Measurements from ENCODE around the gene OTUD6A.

The OTUD6A gene, protein sequence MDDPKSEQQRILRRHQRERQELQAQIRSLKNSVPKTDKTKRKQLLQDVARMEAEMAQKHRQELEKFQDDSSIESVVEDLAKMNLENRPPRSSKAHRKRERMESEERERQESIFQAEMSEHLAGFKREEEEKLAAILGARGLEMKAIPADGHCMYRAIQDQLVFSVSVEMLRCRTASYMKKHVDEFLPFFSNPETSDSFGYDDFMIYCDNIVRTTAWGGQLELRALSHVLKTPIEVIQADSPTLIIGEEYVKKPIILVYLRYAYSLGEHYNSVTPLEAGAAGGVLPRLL

GRCh38 chrX:70062076-70062475, at the start of gene OTUD6A:
OTUD6A (plus strand) TSS chrX:70062457; CDS start chrX:70062525, 68 bp downstream.
- DNase-seq, result no peak

- no peak for DNase-seq
Measured at GRCh38 chrX:70012756-70013155, 49.5 kb upstream of the OTUD6A start.

GRCh38 chrX:70013466-70014381, 48.5 kb upstream of the OTUD6A start:
- DNase-seq, result no peak

DNA sequence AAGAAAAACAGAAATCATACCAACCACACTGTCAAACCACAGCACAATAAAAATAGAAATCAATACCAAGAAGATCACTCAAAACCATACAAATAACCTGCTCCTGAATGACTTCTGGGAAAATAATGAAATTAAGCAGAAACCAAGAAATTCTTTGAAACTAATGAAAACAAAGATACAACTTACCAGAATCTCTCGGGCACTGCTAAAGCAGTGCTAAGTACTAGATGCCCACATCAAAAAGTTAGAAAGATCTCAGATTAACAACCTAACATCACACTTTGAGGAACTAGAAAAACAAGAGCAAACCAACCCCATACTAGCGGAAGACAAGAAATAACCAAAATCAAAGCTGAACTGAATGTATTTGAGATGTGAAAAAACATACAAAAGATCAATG, 45.7 kb upstream of the OTUD6A start:
- DNase-seq, result no peak

GRCh38 chrX:70022616-70023015, 39.6 kb upstream of the OTUD6A start:
- no peak for DNase-seq

DNA sequence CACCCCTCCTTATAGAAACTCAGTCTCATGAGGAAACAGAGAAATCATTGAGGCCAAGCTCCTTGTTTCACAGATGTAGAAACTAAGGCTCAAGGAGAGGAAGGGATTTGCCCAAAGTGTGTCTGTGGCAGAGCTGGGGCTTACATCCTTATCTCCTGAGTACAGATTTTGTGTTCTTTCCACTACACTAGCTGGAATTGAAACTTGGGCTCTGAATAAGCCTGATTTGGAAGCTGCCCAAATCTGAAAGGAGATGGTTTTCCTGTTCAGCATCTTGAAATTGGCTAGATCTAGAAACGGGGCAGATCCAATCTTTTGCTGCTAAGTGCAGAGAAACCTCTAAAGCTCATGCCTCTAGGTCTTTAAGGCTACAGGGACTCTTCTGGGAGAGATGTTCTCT, 36.8 kb upstream of the OTUD6A start:
- DNase-seq, result no peak

DNA sequence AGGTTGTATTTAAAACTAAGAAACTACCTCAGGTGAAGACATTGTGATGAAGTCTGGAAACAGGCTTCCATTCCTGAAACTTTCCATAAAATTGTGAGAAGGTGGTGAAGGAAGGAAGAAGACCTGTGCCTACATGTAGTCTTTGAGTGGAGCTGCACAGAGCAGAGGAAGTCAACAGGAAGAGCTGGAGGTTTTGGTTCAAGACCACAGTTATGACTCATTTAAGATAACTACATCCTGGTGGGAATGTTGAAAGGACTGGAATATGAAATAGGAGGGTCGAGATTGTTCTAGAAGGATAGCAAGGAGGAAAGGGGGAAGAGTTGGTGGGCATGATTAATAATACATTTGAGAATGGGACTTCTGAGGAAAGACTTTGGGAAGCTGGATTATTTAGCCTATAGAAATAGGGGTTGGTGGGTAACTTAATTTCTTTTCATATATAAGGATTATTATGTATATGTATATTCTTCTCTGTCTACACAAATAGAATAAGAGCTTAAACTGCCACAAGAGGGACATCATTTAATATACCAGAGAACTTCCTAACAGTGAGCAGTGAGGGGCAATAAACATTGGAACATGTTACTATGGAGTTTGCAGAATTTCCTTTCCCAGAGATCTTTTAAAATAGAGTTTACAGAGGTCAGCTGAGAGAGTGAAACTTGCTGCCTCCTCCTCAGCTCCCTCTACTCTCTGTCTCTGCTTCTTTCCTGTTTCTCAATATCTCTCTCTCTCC, 36.0 kb upstream of the OTUD6A start:
- no peak for DNase-seq

- no peak for DNase-seq
Measured at GRCh38 chrX:70026851-70027200, 35.4 kb upstream of the OTUD6A start.

DNA sequence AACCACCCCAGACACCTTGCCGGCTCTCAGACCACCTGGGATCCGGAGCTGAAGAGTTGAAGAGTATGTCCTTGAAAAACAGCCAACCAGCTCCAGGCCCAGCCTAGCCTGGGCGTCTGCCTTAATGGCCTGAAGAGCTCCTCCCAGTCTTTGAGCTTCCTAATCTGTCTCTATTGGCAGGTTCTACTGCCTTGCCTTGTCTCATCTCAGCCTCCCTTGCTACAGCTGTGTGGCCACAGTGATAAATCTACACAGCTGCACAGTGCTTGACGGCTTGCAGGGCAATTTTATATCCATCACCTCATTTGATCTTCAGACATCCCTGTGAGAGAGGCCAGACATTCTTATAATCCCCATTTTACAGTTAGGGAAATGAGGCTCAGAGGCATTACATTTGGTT, 32.4 kb upstream of the OTUD6A start:
- DNase-seq, result no peak

DNA sequence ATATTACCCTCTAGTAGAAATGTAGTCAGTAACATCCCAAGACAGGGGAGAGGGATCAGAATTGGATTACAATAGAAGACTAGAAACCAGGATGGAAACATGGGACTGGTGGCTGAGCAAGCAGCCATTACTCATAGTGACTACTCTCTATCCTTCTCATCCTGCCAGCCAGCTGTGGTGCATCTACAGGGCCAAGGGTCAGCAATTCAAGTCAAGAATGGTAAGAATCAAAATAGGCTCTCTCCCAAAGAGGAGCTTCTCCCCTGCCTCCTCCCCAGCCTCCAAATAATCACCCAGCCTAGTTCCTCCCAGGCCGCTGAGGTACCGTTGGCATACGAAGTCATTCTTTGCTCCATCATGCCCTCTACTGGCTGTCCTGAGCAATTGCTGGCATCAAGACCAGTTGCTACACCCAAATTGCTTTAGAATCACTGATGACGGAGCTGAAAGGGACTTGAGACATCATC, 31.9 kb upstream of the OTUD6A start:
- DNase-seq, result peak; percentile 34

- no peak for DNase-seq
Measured at GRCh38 chrX:70032792-70033191, 29.5 kb upstream of the OTUD6A start.

DNA sequence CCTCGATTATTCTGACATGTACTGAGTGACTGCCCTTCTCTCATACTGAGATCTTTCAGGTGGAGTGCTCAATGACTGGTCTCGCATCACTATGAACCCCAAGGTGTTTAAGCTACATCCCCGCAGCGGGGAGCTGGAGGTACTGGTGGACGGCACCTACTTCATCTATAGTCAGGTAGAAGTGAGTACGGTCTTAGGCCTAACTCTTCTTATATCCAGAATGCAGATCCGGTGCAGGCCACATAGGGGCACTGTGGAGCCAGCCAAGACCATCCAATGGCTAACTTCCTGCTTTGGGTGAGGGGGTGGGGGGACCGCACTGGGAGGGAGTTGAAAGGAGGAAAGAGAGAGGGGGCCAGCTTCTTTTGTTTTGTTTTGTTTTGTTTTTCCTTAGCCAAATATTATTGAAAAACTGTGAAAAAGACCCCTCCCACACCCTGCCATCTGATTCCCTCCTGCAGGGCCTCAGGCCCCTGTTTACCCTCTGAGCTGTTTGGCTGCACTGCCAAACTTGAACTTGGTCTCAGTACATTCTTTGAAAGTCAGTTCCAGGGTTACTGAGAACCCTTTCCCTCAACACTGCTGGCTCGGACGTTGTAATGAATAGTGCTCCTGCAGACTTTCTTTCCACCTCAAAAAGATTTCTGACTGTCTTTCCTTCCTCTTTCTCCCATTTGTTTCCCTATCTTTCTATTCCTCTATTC, 28.8 kb upstream of the OTUD6A start:
- DNase-seq, result peak; percentile 20

DNA sequence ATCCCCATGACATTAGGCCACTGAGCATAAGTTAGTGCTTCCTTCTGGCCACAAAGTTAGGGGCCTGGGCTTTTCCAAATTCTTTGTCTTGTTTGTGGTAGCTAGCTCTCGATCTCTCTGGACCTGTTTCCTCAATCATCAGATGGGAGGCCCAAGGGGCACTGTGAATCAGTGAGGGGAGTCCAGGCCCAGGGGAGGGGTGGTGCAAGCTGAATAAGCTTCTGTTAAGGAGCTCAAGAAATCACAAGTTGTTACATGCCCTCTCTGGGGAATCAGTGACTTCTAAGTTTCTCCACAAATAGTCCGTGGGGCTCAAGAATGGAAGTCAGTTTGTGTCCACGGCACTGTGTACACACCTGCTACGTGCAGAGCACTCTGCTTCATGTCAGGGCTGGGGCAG, 27.6 kb upstream of the OTUD6A start:
- no peak for DNase-seq

GRCh38 chrX:70038515-70038914, 23.7 kb upstream of the OTUD6A start:
- DNase-seq, result no peak

GRCh38 chrX:70038951-70039350, 23.3 kb upstream of the OTUD6A start:
- no peak for DNase-seq

DNA sequence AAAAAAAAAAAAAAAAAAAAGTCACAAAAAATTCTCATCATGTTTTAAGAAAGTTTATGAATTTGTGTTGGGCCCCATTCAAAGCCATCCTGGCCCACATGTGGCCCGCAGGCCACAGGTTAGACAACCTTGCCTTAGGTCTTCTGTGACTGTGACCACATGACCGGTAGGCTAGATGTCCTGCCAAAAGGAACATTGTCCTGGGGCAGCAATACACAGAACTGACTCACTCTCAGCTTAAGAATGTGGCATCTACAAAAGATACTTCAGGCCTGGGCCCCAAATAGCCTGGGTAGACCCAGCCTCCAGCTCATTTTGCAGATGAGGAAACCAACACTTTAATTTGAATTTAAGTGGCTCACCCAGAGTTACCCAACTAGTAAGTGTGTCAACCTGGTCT, 22.5 kb upstream of the OTUD6A start:
- no peak for DNase-seq

DNA sequence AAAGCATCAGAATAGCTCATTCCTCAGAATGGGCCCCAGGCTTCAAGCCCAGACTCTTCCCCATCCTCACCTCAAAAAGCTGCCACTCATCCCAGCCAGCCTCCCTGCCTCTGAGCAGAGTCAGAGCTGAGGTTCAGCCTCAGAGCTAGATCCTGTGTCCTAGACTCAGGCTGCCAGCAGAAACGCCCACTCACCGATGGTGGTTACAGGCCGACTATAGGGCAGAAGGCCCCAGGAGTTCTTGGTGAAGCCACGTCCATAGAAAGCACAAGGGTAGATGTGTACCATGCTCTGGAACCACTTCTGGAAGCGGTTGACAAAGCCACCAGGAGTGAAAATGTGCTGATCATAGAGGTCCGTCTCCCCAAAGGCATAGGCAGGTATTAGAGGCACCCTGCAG, 20.3 kb upstream of the OTUD6A start:
- no peak for DNase-seq

GRCh38 chrX:70042399-70043371, 19.6 kb upstream of the OTUD6A start:
- DNase-seq, result no peak

DNA sequence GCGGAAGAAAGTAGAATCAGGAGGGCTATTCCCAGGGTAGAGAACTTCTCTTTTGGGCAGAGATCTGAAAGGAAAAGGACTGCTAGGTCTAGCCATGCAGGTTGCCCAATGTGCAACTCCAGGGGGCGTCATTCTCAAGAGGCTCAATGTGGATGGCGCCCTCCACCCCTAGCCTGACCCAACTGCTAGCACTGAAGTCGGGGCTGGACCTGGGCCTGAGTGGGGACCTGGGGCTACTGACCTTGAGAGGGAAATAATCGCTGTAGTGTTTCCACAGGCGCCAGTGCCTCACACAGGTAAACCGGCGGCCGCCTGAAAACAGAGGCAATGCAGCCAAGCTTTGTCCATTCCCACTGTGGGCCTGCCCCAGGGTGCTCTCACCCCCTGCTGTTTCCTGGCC, 18.6 kb upstream of the OTUD6A start:
- DNase-seq, result no peak

- DNase-seq, result no peak
Measured at GRCh38 chrX:70044541-70045245, 17.6 kb upstream of the OTUD6A start.

DNA sequence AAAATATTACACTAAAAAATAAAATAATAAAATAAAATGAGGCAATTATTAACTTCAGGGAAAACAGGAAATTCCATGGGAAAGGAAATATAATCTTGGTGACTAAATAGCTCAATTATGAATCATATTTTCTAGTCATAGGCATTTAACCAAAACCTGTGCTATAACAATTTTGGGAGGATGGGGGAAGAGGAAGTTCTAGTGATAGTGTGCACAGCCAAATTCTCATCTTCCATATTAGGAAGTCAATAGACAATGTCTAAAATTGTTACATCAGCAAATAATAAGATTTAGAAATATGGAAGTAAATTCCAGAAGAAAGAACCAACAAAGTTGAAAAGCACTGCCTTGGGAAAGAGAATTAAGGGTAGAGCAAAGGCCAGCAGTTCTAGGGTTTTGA, 15.3 kb upstream of the OTUD6A start:
- no peak for DNase-seq
